ENCODE results near the gene MTAP. TPM values are rescaled to one million over a fixed set of nuclear protein-coding genes. Genes with fewer than 3 reads are reported as not detected.

Gene MTAP
- total and polyA plus RNA-seq, 10 donors = 11.9 to 56.3 (median 42.1) TPM

DNA sequence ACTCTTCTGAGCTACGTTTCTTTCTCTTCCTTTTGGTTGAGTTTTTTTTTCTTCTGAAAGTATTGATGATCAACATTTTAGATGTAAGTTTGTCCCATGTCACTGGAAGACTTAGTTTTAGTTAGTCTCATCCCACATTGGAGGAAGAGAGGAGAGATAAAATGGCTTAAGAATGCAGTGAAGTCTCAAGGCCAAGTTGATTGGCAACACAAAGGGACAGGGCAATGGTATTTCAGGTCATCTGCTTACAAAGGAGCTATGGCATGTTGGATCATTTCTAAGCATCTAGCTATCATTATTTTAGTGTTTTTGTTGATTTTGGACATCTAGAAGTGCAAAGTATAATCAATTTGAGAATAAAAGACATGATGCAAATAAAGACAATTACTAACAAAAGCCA lies 133.2 kb downstream of the MTAP start:
- Histone ChIP-seq H3K4me3 (no peak overlapping the region), H3K27me3 (replicated peaks in 1 of 7) (no peaks in the 10 kb centered on the region), H3K27ac (no peak overlapping the region), H3K4me1 (no peaks in the 10 kb centered on the region), H3K36me3 (peaks cover 0 to 17% (median 0%) of the 10 kb centered on the region in 6 donors), H3K9me3 (no peaks in the 10 kb centered on the region)
- no peak for DNase-seq
- no peak for TF ChIP-seq POLR2AphosphoS5 (IDR thresholded peaks at IDR 0.05)
- no peak for TF ChIP-seq POLR2A (IDR thresholded peaks at IDR 0.05)
- 58 to 74% (median 68%) methylated on average over 1 of the region's 1 CpG for WGBS, 5 donors
- intact Hi-C loops (cut with DNase I; ENCODE audit: low total_unique reads) = no loop called here

- TF ChIP-seq POLR2AphosphoS5 (IDR thresholded peaks at IDR 0.05) (no peak), POLR2A (IDR thresholded peaks at IDR 0.05) (no peak)
- TF ChIP-seq, protein P1, sequence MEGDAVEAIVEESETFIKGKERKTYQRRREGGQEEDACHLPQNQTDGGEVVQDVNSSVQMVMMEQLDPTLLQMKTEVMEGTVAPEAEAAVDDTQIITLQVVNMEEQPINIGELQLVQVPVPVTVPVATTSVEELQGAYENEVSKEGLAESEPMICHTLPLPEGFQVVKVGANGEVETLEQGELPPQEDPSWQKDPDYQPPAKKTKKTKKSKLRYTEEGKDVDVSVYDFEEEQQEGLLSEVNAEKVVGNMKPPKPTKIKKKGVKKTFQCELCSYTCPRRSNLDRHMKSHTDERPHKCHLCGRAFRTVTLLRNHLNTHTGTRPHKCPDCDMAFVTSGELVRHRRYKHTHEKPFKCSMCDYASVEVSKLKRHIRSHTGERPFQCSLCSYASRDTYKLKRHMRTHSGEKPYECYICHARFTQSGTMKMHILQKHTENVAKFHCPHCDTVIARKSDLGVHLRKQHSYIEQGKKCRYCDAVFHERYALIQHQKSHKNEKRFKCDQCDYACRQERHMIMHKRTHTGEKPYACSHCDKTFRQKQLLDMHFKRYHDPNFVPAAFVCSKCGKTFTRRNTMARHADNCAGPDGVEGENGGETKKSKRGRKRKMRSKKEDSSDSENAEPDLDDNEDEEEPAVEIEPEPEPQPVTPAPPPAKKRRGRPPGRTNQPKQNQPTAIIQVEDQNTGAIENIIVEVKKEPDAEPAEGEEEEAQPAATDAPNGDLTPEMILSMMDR (IDR thresholded peaks at IDR 0.05 in 8 of 11, conservative IDR thresholded peaks at IDR 0.05 in 3 of 11) = no peak
- WGBS, 5 donors = 91 to 97% (median 96%) methylated on average over 1 of the region's 1 CpG
- intact Hi-C loops (cut with DNase I; ENCODE audit: low total_unique reads) = no loop called here
Measured at GRCh38 chr9:21936161-21936560, 133.7 kb downstream of the MTAP start.

GRCh38 chr9:21941337-21941995 lies 139.0 kb downstream of the MTAP start:
- WGBS, 5 donors = 93 to 98% (median 95%) methylated on average over 4 of the region's 4 CpGs
- H3K36me3 ChIP-seq = no peaks in the 10 kb centered on the region
- intact Hi-C loops (cut with DNase I; ENCODE audit: low total_unique reads) = no loop called here
- DNase-seq = no peak
- H3K9me3 ChIP-seq = no peaks in the 10 kb centered on the region
- TF ChIP-seq POLR2A (IDR thresholded peaks at IDR 0.05) (no peak), POLR2AphosphoS5 (IDR thresholded peaks at IDR 0.05) (no peak)
- TF ChIP-seq, protein P1 (IDR thresholded peaks at IDR 0.05 in 8 of 11, conservative IDR thresholded peaks at IDR 0.05 in 3 of 11) = no peak
- H3K27me3 ChIP-seq (replicated peaks in 1 of 7) = peaks cover 0 to 17% (median 0%) of the 10 kb centered on the region in 7 donors
- H3K4me1 ChIP-seq = no peaks in the 10 kb centered on the region
- no peak overlapping the region for H3K4me3 ChIP-seq
- H3K27ac ChIP-seq = no peak overlapping the region

More at GRCh38 chr9:21936161-21936560, 133.7 kb downstream of the MTAP start:
- Histone ChIP-seq H3K9me3 (no peaks in the 10 kb centered on the region), H3K27me3 (replicated peaks in 1 of 7) (no peaks in the 10 kb centered on the region), H3K4me1 (no peaks in the 10 kb centered on the region), H3K4me3 (no peak overlapping the region), H3K27ac (no peak overlapping the region), H3K36me3 (peaks cover 0 to 13% (median 0%) of the 10 kb centered on the region in 6 donors)
- DNase-seq = no peak

DNA sequence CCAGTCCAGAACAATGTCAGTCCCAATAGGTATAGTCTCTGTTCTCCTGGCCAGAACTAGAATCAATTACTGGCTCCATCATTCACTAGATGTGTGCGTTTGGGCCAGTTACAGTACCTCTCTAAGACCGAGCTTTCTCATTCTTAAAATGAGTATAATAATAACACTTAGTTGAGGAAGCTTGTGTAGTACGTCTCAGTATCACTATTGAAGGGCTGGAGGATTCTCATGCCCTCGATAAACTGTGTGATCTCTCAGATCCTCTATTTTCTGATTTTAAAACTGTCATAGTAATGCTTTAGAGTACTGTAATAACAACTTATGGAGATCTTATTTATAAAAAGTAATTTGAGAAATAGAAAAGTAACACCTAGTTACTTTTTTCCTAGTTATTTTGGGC lies 141.0 kb downstream of the MTAP start:
- Histone ChIP-seq H3K27ac (no peak overlapping the region), H3K27me3 (replicated peaks in 1 of 7) (peaks cover 0 to 17% (median 0%) of the 10 kb centered on the region in 7 donors), H3K4me3 (no peak overlapping the region), H3K9me3 (no peaks in the 10 kb centered on the region), H3K36me3 (no peaks in the 10 kb centered on the region), H3K4me1 (no peaks in the 10 kb centered on the region)
- WGBS, 5 donors = 77 to 86% (median 78%) methylated on average over 4 of the region's 4 CpGs
- intact Hi-C loops (cut with DNase I; ENCODE audit: low total_unique reads) = no loop called here
- TF ChIP-seq POLR2A (IDR thresholded peaks at IDR 0.05) (no peak), POLR2AphosphoS5 (IDR thresholded peaks at IDR 0.05) (no peak)
- TF ChIP-seq, protein P1 (IDR thresholded peaks at IDR 0.05 in 8 of 11, conservative IDR thresholded peaks at IDR 0.05 in 3 of 11) = no peak
- no peak for DNase-seq
